Nephron progenitor cell (in vitro differentiated cells): Measurements from ENCODE around the gene EPS15.

ENCODE experiments used
- DNase-seq: peaks from one replicate; pipeline ENCODE4 v3.0.0; 2021
- H3K27ac Mint-ChIP-seq: 2 replicates; pipeline ENCODE4 v1.8.0; 2021; ENCODE audit warnings: mild to moderate bottlenecking, moderate library complexity, mixed read lengths
- H3K27me3 Mint-ChIP-seq: 2 replicates; pipeline ENCODE4 v1.8.0; 2021; ENCODE audit warnings: mild to moderate bottlenecking, low read depth, mixed read lengths; ENCODE audit not compliant: poor library complexity
- H3K36me3 Mint-ChIP-seq: 2 replicates; pipeline ENCODE4 v1.8.0; 2021; ENCODE audit warnings: low read depth, mixed read lengths
- H3K4me1 Mint-ChIP-seq: 2 replicates; pipeline ENCODE4 v1.8.0; 2021; ENCODE audit warnings: mixed read lengths
- H3K4me3 Mint-ChIP-seq: 2 replicates; pipeline ENCODE4 v1.8.0; 2021; ENCODE audit warnings: mild to moderate bottlenecking, moderate library complexity, mixed read lengths
- H3K9me3 Mint-ChIP-seq: 2 replicates; pipeline ENCODE4 v1.8.0; 2021; ENCODE audit warnings: mild to moderate bottlenecking, moderate library complexity, mixed read lengths
- TF ChIP-seq, protein P1 (sequence below): fragments of 200-600 bp; sonication (generic); IDR thresholded peaks from 2 replicates; pipeline ENCODE4 v1.5.0; 2021; ENCODE audit warnings: antibody characterized with exemption

Gene EPS15

GRCh38 chr1:51558375-51558924 is 39.4 kb upstream of the EPS15 start:
- Mint-ChIP-seq H3K9me3 (no peaks in the 10 kb centered on the region), H3K27me3 (peaks cover 3% of the 10 kb centered on the region), H3K4me1 (peaks cover 11% of the 10 kb centered on the region), H3K4me3 (no peak overlapping the region), H3K27ac (no peak overlapping the region), H3K36me3 (no peaks in the 10 kb centered on the region)
- TF ChIP-seq, protein P1, sequence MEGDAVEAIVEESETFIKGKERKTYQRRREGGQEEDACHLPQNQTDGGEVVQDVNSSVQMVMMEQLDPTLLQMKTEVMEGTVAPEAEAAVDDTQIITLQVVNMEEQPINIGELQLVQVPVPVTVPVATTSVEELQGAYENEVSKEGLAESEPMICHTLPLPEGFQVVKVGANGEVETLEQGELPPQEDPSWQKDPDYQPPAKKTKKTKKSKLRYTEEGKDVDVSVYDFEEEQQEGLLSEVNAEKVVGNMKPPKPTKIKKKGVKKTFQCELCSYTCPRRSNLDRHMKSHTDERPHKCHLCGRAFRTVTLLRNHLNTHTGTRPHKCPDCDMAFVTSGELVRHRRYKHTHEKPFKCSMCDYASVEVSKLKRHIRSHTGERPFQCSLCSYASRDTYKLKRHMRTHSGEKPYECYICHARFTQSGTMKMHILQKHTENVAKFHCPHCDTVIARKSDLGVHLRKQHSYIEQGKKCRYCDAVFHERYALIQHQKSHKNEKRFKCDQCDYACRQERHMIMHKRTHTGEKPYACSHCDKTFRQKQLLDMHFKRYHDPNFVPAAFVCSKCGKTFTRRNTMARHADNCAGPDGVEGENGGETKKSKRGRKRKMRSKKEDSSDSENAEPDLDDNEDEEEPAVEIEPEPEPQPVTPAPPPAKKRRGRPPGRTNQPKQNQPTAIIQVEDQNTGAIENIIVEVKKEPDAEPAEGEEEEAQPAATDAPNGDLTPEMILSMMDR: no peak
- DNase-seq: no peak

DNA sequence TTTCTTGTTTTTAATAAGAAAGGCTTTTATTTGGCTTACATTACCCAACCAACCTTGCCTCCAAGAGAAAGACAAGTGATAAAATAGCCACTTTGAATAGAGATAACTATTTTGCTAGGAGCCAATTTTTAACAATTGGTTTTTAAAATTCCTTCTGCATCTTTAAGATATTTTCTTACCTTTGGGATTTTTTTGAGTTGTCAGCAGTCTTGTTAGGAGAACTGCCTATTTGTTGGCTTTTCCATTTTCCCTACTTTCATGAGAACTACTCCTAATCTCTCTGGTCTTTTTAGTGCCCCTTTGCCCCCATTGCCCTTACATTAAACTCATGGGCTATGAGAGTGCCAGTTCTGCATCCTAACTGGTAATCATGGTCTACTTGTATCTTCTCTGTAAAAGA is 38.1 kb upstream of the EPS15 start:
- Mint-ChIP-seq H3K27ac (no peak overlapping the region), H3K4me1 (peaks cover 11% of the 10 kb centered on the region), H3K27me3 (peaks cover 3% of the 10 kb centered on the region), H3K4me3 (no peak overlapping the region), H3K36me3 (no peaks in the 10 kb centered on the region), H3K9me3 (no peaks in the 10 kb centered on the region)
- no peak for DNase-seq
- TF ChIP-seq, protein P1: no peak

GRCh38 chr1:51555866-51556619 is 37.0 kb upstream of the EPS15 start:
- DNase-seq: no peak
- Mint-ChIP-seq H3K4me1 (peaks cover 11% of the 10 kb centered on the region), H3K27ac (no peak overlapping the region), H3K9me3 (no peaks in the 10 kb centered on the region), H3K27me3 (peaks cover 6% of the 10 kb centered on the region), H3K36me3 (no peaks in the 10 kb centered on the region), H3K4me3 (no peak overlapping the region)
- TF ChIP-seq, protein P1: no peak

- Mint-ChIP-seq H3K36me3 (no peaks in the 10 kb centered on the region), H3K9me3 (no peaks in the 10 kb centered on the region), H3K4me1 (peaks cover 4% of the 10 kb centered on the region), H3K27me3 (peaks cover 6% of the 10 kb centered on the region), H3K4me3 (no peak overlapping the region), H3K27ac (no peak overlapping the region)
- TF ChIP-seq, protein P1: no peak
- DNase-seq: no peak
Measured at GRCh38 chr1:51553911-51554310, 34.8 kb upstream of the EPS15 start.

DNA sequence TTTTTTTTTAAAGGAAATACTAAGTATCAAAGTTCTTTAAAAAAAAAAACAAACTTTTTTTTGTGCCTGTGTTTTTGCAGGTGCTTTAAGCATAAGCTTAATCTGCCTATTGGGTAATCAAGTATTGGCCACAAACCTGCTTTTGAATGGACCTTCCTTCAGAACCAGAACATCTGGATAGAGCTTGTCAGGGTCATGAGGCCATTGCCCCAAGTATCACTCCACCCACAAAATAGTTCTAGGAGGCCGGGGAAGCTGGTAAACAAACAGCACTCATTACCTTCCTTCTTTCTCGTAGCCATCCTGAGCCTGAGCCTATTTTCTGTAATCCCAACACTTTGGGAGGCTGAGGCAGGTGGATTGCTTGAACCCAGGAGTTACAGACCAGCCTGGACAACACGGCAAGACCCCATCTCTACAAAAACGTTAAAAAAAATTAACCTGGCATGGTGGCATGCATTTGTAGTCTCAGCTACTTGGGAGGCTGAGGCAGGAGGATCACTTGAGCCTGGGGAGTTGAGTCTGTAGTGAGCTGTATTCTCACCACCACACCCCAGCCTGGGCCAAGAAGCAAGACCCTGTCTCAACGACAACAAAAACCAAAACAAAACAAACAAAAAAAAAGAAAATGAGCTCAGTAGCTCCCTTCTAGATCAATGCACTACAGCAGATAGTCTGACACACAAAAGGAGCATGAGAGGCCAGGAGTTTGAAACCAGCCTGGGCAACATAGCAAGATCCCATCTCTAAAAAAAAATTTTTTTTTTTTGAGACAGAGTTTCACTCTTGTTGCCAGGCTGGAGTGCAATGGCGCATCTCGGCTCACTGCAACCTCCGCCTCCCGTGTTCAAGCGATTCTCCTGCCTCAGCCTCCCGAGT is 34.1 kb upstream of the EPS15 start:
- H3K9me3 Mint-ChIP-seq: no peaks in the 10 kb centered on the region
- H3K36me3 Mint-ChIP-seq: no peaks in the 10 kb centered on the region
- no peak overlapping the region for H3K27ac Mint-ChIP-seq
- no peak for DNase-seq
- TF ChIP-seq, protein P1: no peak
- no peaks in the 10 kb centered on the region for H3K4me1 Mint-ChIP-seq
- H3K27me3 Mint-ChIP-seq: peaks cover 6% of the 10 kb centered on the region
- H3K4me3 Mint-ChIP-seq: no peak overlapping the region
